Ascending aorta (tissue), 2 donors: Measurements from ENCODE around the gene RMND1. TPM values are rescaled to one million over a fixed set of nuclear protein-coding genes. Genes with fewer than 3 reads are reported as not detected.

Experiments used
- DNase-seq, 2 donors: peaks; one replicate each; pipeline ENCODE4 v3.0.0-alpha.2; 2019; ENCODE audit warnings: low spot score in 2 of 2
- H3K27ac ChIP-seq, 2 donors: fragments of 200-600 bp; sonication (generic); one replicate each; pipeline ENCODE4 v1.5.1; 2016 to 2017; ENCODE audit warnings: mild to moderate bottlenecking in 1 of 2
- H3K27me3 ChIP-seq: fragments of 200-600 bp; sonication (generic); one replicate; pipeline ENCODE4 v1.5.1; 2017
- H3K36me3 ChIP-seq, 2 donors: fragments of 200-600 bp; sonication (generic); one replicate each; pipeline ENCODE4 v1.5.1; 2016
- H3K4me1 ChIP-seq, 2 donors: fragments of 200-600 bp; sonication (generic); one replicate each; pipeline ENCODE4 v1.5.1; 2016 to 2017; ENCODE audit warnings: mild to moderate bottlenecking in 1 of 2
- H3K4me3 ChIP-seq, 2 donors: fragments of 200-600 bp; sonication (generic); one replicate each; pipeline ENCODE4 v1.5.1; 2016 to 2017; ENCODE audit warnings: mild to moderate bottlenecking in 1 of 2
- H3K9me3 ChIP-seq, 2 donors: fragments of 200-600 bp; sonication (generic); one replicate each; pipeline ENCODE4 v1.5.1; 2016
- CTCF ChIP-seq, 3 experiments: fragments of 200-600 bp in 2 of 3; fragments of 450-650 bp in 1 of 3; sonication (generic) in 2 of 3; IDR thresholded peaks; one replicate each; pipeline ENCODE4 v1.5.1; 2016 to 2019; ENCODE audit warnings: antibody characterized with exemption in 3 of 3, mild to moderate bottlenecking in 1 of 3, moderate library complexity in 1 of 3
- intact Hi-C: fragments of 100-400 bp; cut with DNase I; formaldehyde crosslinking; loops from one replicate; pipeline ENCODE4 v1.15.1; 2023
- total RNA-seq: library from RNA; depleted of rRNA; stranded (reverse); fragments of >200 nt; gene quantifications from one replicate; pipeline ENCODE4 v1.1.0, GENCODE V29; 2016

The RMND1 gene
- total RNA-seq, 1 donor from 2014 or later: 3.8 TPM

- H3K27me3 ChIP-seq: no peaks in the 10 kb centered on the region
- intact Hi-C loops: no loop called here
- H3K27ac ChIP-seq: no peak overlapping the region
- DNase-seq: no peak
- H3K36me3 ChIP-seq: peaks cover 22 to 41% of the 10 kb centered on the region in 2 donors
- H3K9me3 ChIP-seq: no peaks in the 10 kb centered on the region
- H3K4me1 ChIP-seq: peaks cover 0 to 7% of the 10 kb centered on the region in 2 donors
- TF ChIP-seq CTCF (IDR thresholded peaks at IDR 0.05): no peak
- no peak overlapping the region for H3K4me3 ChIP-seq
Observed at GRCh38 chr6:151417477-151417876, 34.4 kb downstream of the RMND1 start.

- peaks cover 30 to 50% of the 10 kb centered on the region in 2 donors for H3K36me3 ChIP-seq
Observed at GRCh38 chr6:151414641-151415260, 37.2 kb downstream of the RMND1 start.

GRCh38 chr6:151413372-151414145 is 38.4 kb downstream of the RMND1 start:
- DNase-seq: no peak
- H3K4me3 ChIP-seq: no peak overlapping the region
- no peak overlapping the region for H3K27ac ChIP-seq
- H3K27me3 ChIP-seq: no peaks in the 10 kb centered on the region
- intact Hi-C loops: no loop called here
- no peaks in the 10 kb centered on the region for H3K4me1 ChIP-seq
- no peaks in the 10 kb centered on the region for H3K9me3 ChIP-seq
- peaks cover 30 to 55% of the 10 kb centered on the region in 2 donors for H3K36me3 ChIP-seq
- no peak for TF ChIP-seq CTCF (IDR thresholded peaks at IDR 0.05)

More at GRCh38 chr6:151414641-151415260, 37.2 kb downstream of the RMND1 start:
- DNase-seq: no peak
- Histone ChIP-seq H3K4me3 (no peak overlapping the region), H3K27me3 (no peaks in the 10 kb centered on the region), H3K4me1 (no peaks in the 10 kb centered on the region), H3K9me3 (no peaks in the 10 kb centered on the region), H3K27ac (no peak overlapping the region)
- intact Hi-C loops: no loop called here
- TF ChIP-seq CTCF (IDR thresholded peaks at IDR 0.05): no peak

- no peak for DNase-seq
- TF ChIP-seq CTCF (IDR thresholded peaks at IDR 0.05): no peak
- Histone ChIP-seq H3K27me3 (no peaks in the 10 kb centered on the region), H3K27ac (no peak overlapping the region), H3K4me3 (no peak overlapping the region), H3K4me1 (no peaks in the 10 kb centered on the region), H3K9me3 (no peaks in the 10 kb centered on the region), H3K36me3 (peaks cover 30 to 59% of the 10 kb centered on the region in 2 donors)
- intact Hi-C loops: no loop called here
Observed at GRCh38 chr6:151412909-151413308, 39.0 kb downstream of the RMND1 start.

- Histone ChIP-seq H3K27me3 (no peaks in the 10 kb centered on the region), H3K4me1 (peaks cover 0 to 6% of the 10 kb centered on the region in 2 donors), H3K9me3 (no peaks in the 10 kb centered on the region), H3K27ac (no peak overlapping the region), H3K4me3 (no peak overlapping the region), H3K36me3 (peaks cover 32 to 48% of the 10 kb centered on the region in 2 donors)
- DNase-seq: no peak
- intact Hi-C loops: no loop called here
- no peak for TF ChIP-seq CTCF (IDR thresholded peaks at IDR 0.05)
Observed at GRCh38 chr6:151409679-151410078, 42.2 kb downstream of the RMND1 start.
